H9 (cell line): Measurements from ENCODE around the gene SLMAP. TPM values are rescaled to one million over a fixed set of nuclear protein-coding genes. Genes with fewer than 3 reads are reported as not detected.

ENCODE experiments used
- DNase-seq: peaks from one replicate; pipeline ENCODE4 v3.0.0-alpha.2; 2017
- H2AFZ ChIP-seq: one replicate; pipeline ENCODE4 v1.6.1; 2013; ENCODE audit warnings: mild to moderate bottlenecking, low read length, control low read depth, moderate library complexity
- H2AK5ac ChIP-seq: 2 replicates; pipeline ENCODE4 v1.6.1; 2013; ENCODE audit warnings: low read length, control low read depth, mixed read lengths; ENCODE audit not compliant: insufficient read length
- H2BK120ac ChIP-seq: one replicate; pipeline ENCODE4 v1.6.1; 2013; ENCODE audit warnings: low read depth, mild to moderate bottlenecking, low read length, control low read depth, inconsistent platforms; ENCODE audit not compliant: poor library complexity, severe bottlenecking
- H2BK12ac ChIP-seq: 2 replicates; pipeline ENCODE4 v1.6.1; 2013; ENCODE audit warnings: low read length, control low read depth, mixed read lengths, low read depth; ENCODE audit not compliant: insufficient read length
- H2BK15ac ChIP-seq: 2 replicates; pipeline ENCODE4 v1.6.1; 2013; ENCODE audit warnings: low read depth, low read length, control low read depth
- H2BK20ac ChIP-seq: one replicate; pipeline ENCODE4 v1.6.1; 2013; ENCODE audit warnings: low read depth, mild to moderate bottlenecking, low read length, control low read depth, inconsistent platforms; ENCODE audit not compliant: poor library complexity, severe bottlenecking
- H2BK5ac ChIP-seq: 2 replicates; pipeline ENCODE4 v1.6.1; 2013; ENCODE audit warnings: low read length, control low read depth, mixed read lengths; ENCODE audit not compliant: insufficient read length
- H3K14ac ChIP-seq: 2 replicates; pipeline ENCODE4 v1.6.1; 2013; ENCODE audit warnings: low read length, control low read depth; ENCODE audit not compliant: insufficient read depth
- H3K18ac ChIP-seq: 2 replicates; pipeline ENCODE4 v1.6.1; 2013; ENCODE audit warnings: low read depth, mild to moderate bottlenecking, mixed read lengths, low read length, control low read depth; ENCODE audit not compliant: insufficient read length
- H3K23ac ChIP-seq: 2 replicates; pipeline ENCODE4 v1.6.1; 2013; ENCODE audit warnings: low read length, control low read depth, mixed read lengths, low read depth; ENCODE audit not compliant: insufficient read length
- H3K23me2 ChIP-seq: 2 replicates; pipeline ENCODE4 v1.6.1; 2013; ENCODE audit warnings: low read depth, mild to moderate bottlenecking, mixed read lengths, low read length, control low read depth; ENCODE audit not compliant: insufficient read length, poor library complexity, severe bottlenecking
- H3K27ac ChIP-seq: 2 replicates; pipeline ENCODE4 v1.5.1; 2013; ENCODE audit warnings: low read length, control low read depth, mixed read lengths, low read depth; ENCODE audit not compliant: insufficient read length
- H3K27me3 ChIP-seq: 2 replicates; pipeline ENCODE4 v1.6.1; 2013; ENCODE audit warnings: low read length, control low read depth, inconsistent platforms; ENCODE audit not compliant: insufficient read depth
- H3K4ac ChIP-seq: 2 replicates; pipeline ENCODE4 v1.6.1; 2013; ENCODE audit warnings: low read depth, mild to moderate bottlenecking, control low read depth, inconsistent platforms, low read length, moderate library complexity
- H3K4me1 ChIP-seq: 2 replicates; pipeline ENCODE4 v1.6.1; 2013; ENCODE audit warnings: low read length, control low read depth, inconsistent platforms; ENCODE audit not compliant: insufficient read depth
- H3K4me2 ChIP-seq: 2 replicates; pipeline ENCODE4 v1.6.1; 2013; ENCODE audit warnings: low read length, control low read depth, mixed read lengths; ENCODE audit not compliant: insufficient read length, insufficient read depth
- H3K56ac ChIP-seq: 2 replicates; pipeline ENCODE4 v1.6.1; 2013; ENCODE audit warnings: low read depth, mild to moderate bottlenecking, mixed read lengths, low read length, control low read depth; ENCODE audit not compliant: insufficient read length
- H3K79me1 ChIP-seq: 2 replicates; pipeline ENCODE4 v1.6.1; 2013; ENCODE audit warnings: low read depth, mild to moderate bottlenecking, moderate library complexity, low read length, control low read depth, inconsistent platforms; ENCODE audit not compliant: insufficient read depth, poor library complexity, severe bottlenecking
- H3K79me2 ChIP-seq: 2 replicates; pipeline ENCODE4 v1.6.1; 2013; ENCODE audit warnings: low read length, control low read depth, inconsistent platforms; ENCODE audit not compliant: insufficient read depth
- H3K9ac ChIP-seq: 2 replicates; pipeline ENCODE4 v1.6.1; 2013; ENCODE audit warnings: low read length, control low read depth, mixed read lengths; ENCODE audit not compliant: insufficient read length; ENCODE audit errors: extremely low read depth
- H3K9me3 ChIP-seq: one replicate; pipeline ENCODE4 v1.6.1; 2013; ENCODE audit warnings: low read depth, low read length, inconsistent platforms; ENCODE audit not compliant: control insufficient read depth
- H3T11ph ChIP-seq: one replicate; pipeline ENCODE4 v1.6.1; 2013; ENCODE audit warnings: mild to moderate bottlenecking, low read length, control low read depth, inconsistent platforms
- H4K20me1 ChIP-seq: one replicate; pipeline ENCODE4 v1.6.1; 2013; ENCODE audit not compliant: control insufficient read depth, insufficient read length, insufficient read depth
- H4K5ac ChIP-seq: 2 replicates; pipeline ENCODE4 v1.6.1; 2013; ENCODE audit warnings: low read depth, mild to moderate bottlenecking, mixed read lengths, low read length, control low read depth; ENCODE audit not compliant: insufficient read length
- H4K8ac ChIP-seq: replicated peaks from 2 replicates; pipeline ENCODE4 v1.6.1; 2013; ENCODE audit warnings: low read length, control low read depth, mixed read lengths, low read depth; ENCODE audit not compliant: insufficient read length
- H4K91ac ChIP-seq: 2 replicates; pipeline ENCODE4 v1.6.1; 2013; ENCODE audit warnings: low read depth, mild to moderate bottlenecking, moderate library complexity, mixed read lengths, low read length, control low read depth; ENCODE audit not compliant: insufficient read length
- H3K27ac Mint-ChIP-seq, 3 experiments: 2 replicates in 2 of 3; 3 replicates in 1 of 3; pipeline ENCODE4 v1.8.0; 2020 to 2021; ENCODE audit warnings: mixed read lengths in 3 of 3, mild to moderate bottlenecking in 1 of 3, moderate library complexity in 1 of 3
- H3K27me3 Mint-ChIP-seq: 2 replicates; pipeline ENCODE4 v1.8.0; 2021; ENCODE audit warnings: low read depth, mild to moderate bottlenecking, moderate library complexity, mixed read lengths
- H3K36me3 Mint-ChIP-seq, 3 experiments: 2 replicates in 2 of 3; 3 replicates in 1 of 3; pipeline ENCODE4 v1.8.0; 2020 to 2021; ENCODE audit warnings: low read depth in 3 of 3, mixed read lengths in 3 of 3; ENCODE audit not compliant: insufficient read depth in 1 of 3
- H3K4me1 Mint-ChIP-seq, 2 experiments: 2 replicates each; pipeline ENCODE4 v1.8.0; 2020; ENCODE audit warnings: mixed read lengths in 2 of 2
- H3K4me3 Mint-ChIP-seq, 2 experiments: 2 replicates in 1 of 2; 3 replicates in 1 of 2; pipeline ENCODE4 v1.8.0; 2020 to 2021; ENCODE audit warnings: mild to moderate bottlenecking in 2 of 2, mixed read lengths in 2 of 2, moderate library complexity in 1 of 2
- H3K9me3 Mint-ChIP-seq, 2 experiments: 2 replicates in 1 of 2; 3 replicates in 1 of 2; pipeline ENCODE4 v1.8.0; 2020; ENCODE audit warnings: mild to moderate bottlenecking in 2 of 2, mixed read lengths in 2 of 2, moderate library complexity in 1 of 2
- CTCF ChIP-seq: fragments of 200-600 bp; sonication (generic); conservative IDR thresholded peaks from 3 replicates; pipeline ENCODE4 v1.8.0; 2021; ENCODE audit warnings: antibody characterized with exemption, mild to moderate bottlenecking
- WGBS: extraction: QIAGEN DNeasy Blood & Tissue Kit; methylation state at CpG from one replicate; pipeline ENCODE4 v1.1.7; 2013; ENCODE audit warnings: missing lambda C conversion rate, low lambda C conversion rate, mixed read lengths; ENCODE audit not compliant: insufficient read length; ENCODE audit errors: extremely low coverage; 5-methylcytosine and 5-hydroxymethylcytosine counted together
- total RNA-seq: library from RNA; stranded (reverse); gene quantifications from 2 replicates; pipeline ENCODE4 v1.2.1, GENCODE V29; 2021

Gene SLMAP
- total RNA-seq, 1 experiment from 2014 or later: 65.1 TPM

DNA sequence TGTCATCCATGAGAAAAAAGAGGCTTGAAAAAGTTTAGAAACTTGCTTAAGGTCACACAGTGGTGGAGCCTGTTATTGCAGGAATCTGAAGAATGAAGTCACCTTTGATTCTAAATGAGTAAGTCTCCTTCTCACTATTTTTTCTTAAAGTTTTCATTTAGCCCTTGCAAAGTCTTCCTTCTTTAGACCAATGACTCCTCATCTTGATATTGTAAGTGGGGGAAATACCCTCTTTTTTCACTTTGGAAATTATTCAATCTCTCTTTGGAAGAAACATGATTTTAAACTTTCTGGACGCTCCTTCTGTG is 787 bp upstream of the SLMAP start:
- H2AK5ac ChIP-seq: no peak overlapping the region
- DNase-seq: no peak
- H3K4me3 Mint-ChIP-seq: peak overlapping the region; percentile 96 to 97
- peaks cover 8% of the 10 kb centered on the region; the same call in 1 of the 2 replicates for H3K79me2 ChIP-seq
- no peak overlapping the region for H4K8ac ChIP-seq
- no peak overlapping the region for H2BK12ac ChIP-seq
- H3K79me1 ChIP-seq: no peaks in the 10 kb centered on the region
- no peak overlapping the region for H3K18ac ChIP-seq
- peak; percentile 52; the same call in 2 of the 3 replicates for TF ChIP-seq CTCF
- H2BK5ac ChIP-seq: no peak overlapping the region
- H3K4me1 ChIP-seq: no peaks in the 10 kb centered on the region; the same call in 1 of the 2 replicates
- peaks cover 22 to 26% of the 10 kb centered on the region in 2 experiments for H3K4me1 Mint-ChIP-seq
- peak overlapping the region; percentile 90 to 99 (median 98) for H3K27ac Mint-ChIP-seq
- H2AFZ ChIP-seq: peak overlapping the region; percentile 99
- no peak overlapping the region for H3K27ac ChIP-seq
- H3K27me3 ChIP-seq: no peaks in the 10 kb centered on the region
- peak overlapping the region; percentile 65 for H3K9ac ChIP-seq
- no peaks in the 10 kb centered on the region for H3K27me3 Mint-ChIP-seq
- no peak overlapping the region for H3K23ac ChIP-seq
- H3K9me3 ChIP-seq: no peaks in the 10 kb centered on the region
- peaks cover 0 to 3% of the 10 kb centered on the region in 2 experiments; a peak in 1 of 5 replicates for H3K9me3 Mint-ChIP-seq
- H3K56ac ChIP-seq: no peak overlapping the region
- H4K5ac ChIP-seq: no peak overlapping the region
- peaks cover 10 to 20% (median 13%) of the 10 kb centered on the region in 3 experiments; a peak in 6 of 7 replicates for H3K36me3 Mint-ChIP-seq
- H3K4me2 ChIP-seq: peak overlapping the region; percentile 92
- H4K91ac ChIP-seq: no peak overlapping the region
- peaks cover 13% of the 10 kb centered on the region for H3K23me2 ChIP-seq
- H3K14ac ChIP-seq: no peak overlapping the region
- H3T11ph ChIP-seq: no peak overlapping the region
- no peak overlapping the region for H2BK120ac ChIP-seq
- H3K4ac ChIP-seq: no peak overlapping the region
- H2BK15ac ChIP-seq: no peak overlapping the region
- no peaks in the 10 kb centered on the region for H4K20me1 ChIP-seq
- WGBS: no CpG with 5 or more reads among the region's 1 CpG
- no peak overlapping the region for H2BK20ac ChIP-seq
